Activated CD4-positive, alpha-beta T cell treated with anti-CD3 and anti-CD28 coated beads, Interleukin-2, amount 10 ng/mL, durations not matched to agents 7 days and 5 days (primary cell): ENCODE measurements around the gene RHOV. TPM values are rescaled to one million over a fixed set of nuclear protein-coding genes. Genes with fewer than 3 reads are reported as not detected.
"Not testable (repeated sequence)": the region's sequence is repeated elsewhere in the genome, so short reads cannot be mapped to it uniquely, and the experiment has no call there.

Experiments
- CTCF ChIA-PET: fragments of 350-600 bp; sonication (Branson Sonifier 250); formaldehyde crosslinking; loops from one replicate; lab custom pipeline; 2021; ENCODE audit warnings: antibody characterized with exemption; lab: Charles Lee
- POLR2A ChIA-PET: fragments of 350-600 bp; sonication (Branson Sonifier 250); formaldehyde crosslinking; loops from one replicate; lab custom pipeline; 2021; ENCODE audit warnings: antibody characterized with exemption; lab: Charles Lee
- DNase-seq: peaks from one replicate; pipeline ENCODE4 v3.0.0-alpha.2; 2020
- H3K27ac Mint-ChIP-seq: one replicate; pipeline ENCODE4 v1.8.0; 2021; ENCODE audit warnings: mild to moderate bottlenecking, moderate library complexity, mixed read lengths
- H3K27me3 Mint-ChIP-seq: one replicate; pipeline ENCODE4 v1.8.0; 2021; ENCODE audit warnings: mixed read lengths
- H3K36me3 Mint-ChIP-seq: one replicate; pipeline ENCODE4 v1.8.0; 2021; ENCODE audit warnings: low read depth, mixed read lengths
- H3K4me1 Mint-ChIP-seq: one replicate; pipeline ENCODE4 v1.8.0; 2021; ENCODE audit warnings: mixed read lengths
- H3K4me3 Mint-ChIP-seq: one replicate; pipeline ENCODE4 v1.8.0; 2021; ENCODE audit warnings: mild to moderate bottlenecking, moderate library complexity, mixed read lengths
- H3K9me3 Mint-ChIP-seq: one replicate; pipeline ENCODE4 v1.8.0; 2021; ENCODE audit warnings: mixed read lengths
- total RNA-seq, 2 experiments: library from RNA; stranded (reverse); gene quantifications; one replicate each; pipeline ENCODE4 v1.2.3, GENCODE V29; 2021

Gene RHOV
- total RNA-seq, 2 experiments from 2014 or later, result not detected

DNA sequence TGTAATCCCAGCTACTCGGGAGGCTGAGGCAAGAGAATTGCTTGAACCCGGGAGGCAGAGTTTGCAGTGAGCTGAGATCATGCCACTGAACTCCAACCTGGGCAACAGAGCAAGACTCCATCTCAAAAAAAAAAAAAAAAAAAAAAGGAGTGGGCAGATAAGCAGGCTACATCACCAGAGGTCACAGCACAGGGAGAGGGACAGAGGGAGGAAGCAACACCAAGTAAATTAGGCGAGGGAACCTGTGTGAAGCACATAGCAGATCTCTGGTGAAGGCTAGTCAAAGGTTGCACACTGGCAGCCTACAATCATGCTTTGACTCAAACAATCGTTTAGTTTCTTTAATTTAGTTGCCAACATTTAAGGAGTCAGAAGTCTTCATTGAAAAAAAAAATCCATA, 12.9 kb downstream of the RHOV start:
- H3K27me3 Mint-ChIP-seq, DNase-seq, POLR2A ChIA-PET, H3K4me3 Mint-ChIP-seq, H3K36me3 Mint-ChIP-seq, H3K27ac Mint-ChIP-seq, H3K9me3 Mint-ChIP-seq: not testable (repeated sequence)
- peaks cover 19% of the 10 kb centered on the region for H3K4me1 Mint-ChIP-seq
- CTCF ChIA-PET, result interaction anchor here (0.6 to 1.3 kb wide), 5 partner anchors 12 to 297 kb away, joined by 3 to 5 read pairs (median 4); partner anchors contain the start of gene CCDC32

GRCh38 chr15:40859206-40859851, 14.7 kb downstream of the RHOV start:
- peak; percentile 89 for DNase-seq
- H3K36me3 Mint-ChIP-seq, result no peaks in the 10 kb centered on the region
- no peaks in the 10 kb centered on the region for H3K9me3 Mint-ChIP-seq

GRCh38 chr15:40858706-40859105, 15.3 kb downstream of the RHOV start:
- Mint-ChIP-seq H3K36me3 (no peaks in the 10 kb centered on the region), H3K4me3 (no peak overlapping the region)
- POLR2A ChIA-PET, result interaction anchor here (2.6 kb wide), 1 partner anchor 36 kb away, joined by 15 read pairs; the partner anchor contains the start of gene VPS18

More at GRCh38 chr15:40859206-40859851, 14.7 kb downstream of the RHOV start:
- Mint-ChIP-seq H3K27ac (no peak overlapping the region), H3K4me3 (no peak overlapping the region), H3K4me1 (peaks cover 19% of the 10 kb centered on the region), H3K27me3 (peaks cover 8% of the 10 kb centered on the region)
- ChIA-PET CTCF (interaction anchor here (0.6 to 8.9 kb wide), 21 partner anchors 8 to 327 kb away, joined by 3 to 165 read pairs (median 4); partner anchors contain the start of genes DNAJC17, SPINT1, VPS18 and ZFYVE19), POLR2A (interaction anchor here (2.6 kb wide), 1 partner anchor 35 kb away, joined by 15 read pairs; the partner anchor contains the start of gene VPS18)

DNA sequence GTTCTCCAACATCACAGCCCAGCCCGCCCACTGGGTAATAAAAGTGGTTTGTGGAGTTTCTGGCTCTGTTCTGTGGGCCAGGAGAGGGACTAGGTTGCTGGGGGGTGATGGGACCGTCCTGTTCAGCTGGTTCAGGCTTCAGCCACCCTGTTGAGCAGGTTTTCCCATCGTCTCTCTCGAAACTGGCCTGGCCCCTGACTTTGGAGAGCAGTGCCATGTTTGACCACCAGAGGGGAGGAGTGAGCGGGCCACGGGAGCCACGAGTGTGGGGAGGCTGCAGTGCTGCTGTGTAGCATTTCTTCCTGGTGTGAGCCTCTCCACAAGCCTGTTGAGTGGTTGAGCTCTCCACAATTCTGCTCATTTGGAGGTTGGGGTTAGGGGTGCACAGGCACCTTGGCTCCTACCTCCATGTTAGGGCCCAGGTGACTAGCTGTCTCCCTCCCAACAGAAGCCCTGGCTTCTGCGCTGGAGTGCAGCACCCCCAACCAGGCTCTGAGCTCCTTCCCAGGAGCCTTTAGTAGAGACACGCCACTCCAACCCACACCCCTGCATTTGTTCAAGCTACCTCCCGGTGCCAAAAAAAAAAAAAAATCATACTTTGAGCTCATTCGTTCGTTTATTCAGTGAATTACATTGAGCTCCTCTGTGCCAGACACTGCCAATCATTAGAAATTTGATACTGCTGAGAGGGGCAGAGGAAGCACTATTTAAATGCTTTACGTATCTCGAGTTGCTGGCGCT, 16.3 kb downstream of the RHOV start:
- CTCF ChIA-PET, result interaction anchor here (0.5 to 8.9 kb wide), 25 partner anchors 8 to 1694 kb away, joined by 3 to 165 read pairs (median 5); partner anchors contain the start of genes SPINT1 and VPS18
- Mint-ChIP-seq H3K4me3 (no peak overlapping the region), H3K36me3 (no peaks in the 10 kb centered on the region), H3K4me1 (peaks cover 19% of the 10 kb centered on the region), H3K9me3 (no peaks in the 10 kb centered on the region), H3K27ac (peak overlapping the region; percentile 39), H3K27me3 (peaks cover 5% of the 10 kb centered on the region)
- peak; percentile 83 for DNase-seq
- POLR2A ChIA-PET, result interaction anchor here (0.6 to 2.6 kb wide), 3 partner anchors 32 to 37 kb away, joined by 3 to 15 read pairs (median 4); partner anchors contain the start of gene VPS18

More at GRCh38 chr15:40858706-40859105, 15.3 kb downstream of the RHOV start:
- CTCF ChIA-PET, result interaction anchor here (0.6 to 8.9 kb wide), 22 partner anchors 9 to 327 kb away, joined by 3 to 165 read pairs (median 4); partner anchors contain the start of genes DNAJC17, SPINT1, VPS18 and ZFYVE19
- Mint-ChIP-seq H3K4me1 (peaks cover 19% of the 10 kb centered on the region), H3K27ac (no peak overlapping the region), H3K27me3 (peaks cover 8% of the 10 kb centered on the region), H3K9me3 (no peaks in the 10 kb centered on the region)
- DNase-seq, result no peak

DNA sequence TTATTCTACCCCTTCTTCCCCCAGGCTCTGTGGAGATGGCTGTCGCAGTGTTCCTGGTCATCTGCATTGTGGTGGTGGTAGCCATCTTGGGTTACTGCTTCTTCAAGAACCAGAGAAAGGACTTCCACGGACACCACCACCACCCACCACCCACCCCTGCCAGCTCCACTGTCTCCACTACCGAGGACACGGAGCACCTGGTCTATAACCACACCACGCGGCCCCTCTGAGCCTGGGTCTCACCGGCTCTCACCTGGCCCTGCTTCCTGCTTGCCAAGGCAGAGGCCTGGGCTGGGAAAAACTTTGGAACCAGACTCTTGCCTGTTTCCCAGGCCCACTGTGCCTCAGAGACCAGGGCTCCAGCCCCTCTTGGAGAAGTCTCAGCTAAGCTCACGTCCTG, 17.3 kb downstream of the RHOV start:
- Mint-ChIP-seq H3K27ac (no peak overlapping the region), H3K9me3 (no peaks in the 10 kb centered on the region), H3K4me3 (no peak overlapping the region), H3K36me3 (no peaks in the 10 kb centered on the region), H3K27me3 (peaks cover 5% of the 10 kb centered on the region), H3K4me1 (peaks cover 19% of the 10 kb centered on the region)
- ChIA-PET POLR2A (no interaction called here), CTCF (interaction anchor here (0.6 to 8.9 kb wide), 9 partner anchors 10 to 1695 kb away, joined by 3 to 165 read pairs (median 11); partner anchors contain the start of genes SPINT1 and VPS18)
- DNase-seq, result no peak

DNA sequence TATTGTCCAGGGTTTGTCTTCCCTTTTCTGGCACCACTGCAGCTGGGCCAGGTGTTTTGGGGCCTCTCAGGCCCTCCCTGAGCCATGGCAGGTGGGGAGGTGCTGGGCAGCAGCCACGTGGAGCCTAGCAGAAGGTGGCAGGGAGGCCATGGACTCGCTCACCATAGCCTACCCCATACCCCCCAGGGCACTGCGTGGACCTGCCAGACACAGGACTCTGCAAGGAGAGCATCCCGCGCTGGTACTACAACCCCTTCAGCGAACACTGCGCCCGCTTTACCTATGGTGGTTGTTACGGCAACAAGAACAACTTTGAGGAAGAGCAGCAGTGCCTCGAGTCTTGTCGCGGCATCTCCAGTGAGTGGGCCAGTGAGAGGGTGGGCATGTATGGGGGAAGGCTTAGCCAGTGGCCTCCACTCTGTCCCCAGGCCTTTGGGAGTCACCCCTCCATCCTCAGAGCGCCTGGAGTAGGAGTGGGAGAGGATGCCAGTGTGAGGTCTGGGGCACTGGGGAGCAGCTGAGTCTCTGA, 18.3 kb downstream of the RHOV start:
- H3K27ac Mint-ChIP-seq, result peak overlapping the region; percentile 31
- H3K27me3 Mint-ChIP-seq, result peaks cover 4% of the 10 kb centered on the region
- CTCF ChIA-PET, result interaction anchor here (1.1 to 8.9 kb wide), 4 partner anchors 12 to 255 kb away, joined by 3 to 165 read pairs (median 21); partner anchors contain the start of genes SPINT1 and VPS18
- H3K4me1 Mint-ChIP-seq, result peaks cover 19% of the 10 kb centered on the region
- H3K4me3 Mint-ChIP-seq, result no peak overlapping the region
- H3K9me3 Mint-ChIP-seq, result no peaks in the 10 kb centered on the region
- H3K36me3 Mint-ChIP-seq, result no peaks in the 10 kb centered on the region
- no peak for DNase-seq
- POLR2A ChIA-PET, result no interaction called here

GRCh38 chr15:40854161-40854560, 19.9 kb downstream of the RHOV start:
- Mint-ChIP-seq H3K9me3 (no peaks in the 10 kb centered on the region), H3K27me3 (peaks cover under 1% of the 10 kb centered on the region), H3K4me3 (no peak overlapping the region), H3K36me3 (no peaks in the 10 kb centered on the region), H3K27ac (no peak overlapping the region), H3K4me1 (peaks cover 13% of the 10 kb centered on the region)
- DNase-seq, result no peak
- POLR2A ChIA-PET, result no interaction called here
- CTCF ChIA-PET, result interaction anchor here (1.1 to 8.9 kb wide), 3 partner anchors 35 to 49 kb away, joined by 3 to 165 read pairs (median 8); partner anchors contain the start of gene VPS18

DNA sequence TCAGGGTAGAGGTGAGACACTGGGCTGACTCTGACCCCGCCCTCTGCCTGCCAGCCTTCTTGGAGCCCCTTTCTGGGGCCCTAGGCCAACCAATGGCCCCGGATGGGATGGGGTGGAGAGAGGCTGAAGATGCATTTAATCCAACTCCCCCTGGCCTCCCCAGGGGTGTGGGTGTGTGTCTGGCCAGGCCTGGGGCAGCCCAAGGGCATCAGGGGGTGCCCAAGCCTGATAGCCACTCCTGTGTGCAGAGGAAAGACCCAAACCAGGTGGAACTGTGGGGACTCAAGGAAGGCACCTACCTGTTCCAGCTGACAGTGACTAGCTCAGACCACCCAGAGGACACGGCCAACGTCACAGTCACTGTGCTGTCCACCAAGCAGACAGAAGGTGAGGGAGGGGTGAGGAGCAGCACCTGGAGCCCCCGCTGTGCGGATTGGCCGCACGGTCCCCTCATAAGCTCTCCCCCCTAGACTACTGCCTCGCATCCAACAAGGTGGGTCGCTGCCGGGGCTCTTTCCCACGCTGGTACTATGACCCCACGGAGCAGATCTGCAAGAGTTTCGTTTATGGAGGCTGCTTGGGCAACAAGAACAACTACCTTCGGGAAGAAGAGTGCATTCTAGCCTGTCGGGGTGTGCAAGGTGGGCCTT, 20.7 kb downstream of the RHOV start:
- H3K9me3 Mint-ChIP-seq, result no peaks in the 10 kb centered on the region

DNA sequence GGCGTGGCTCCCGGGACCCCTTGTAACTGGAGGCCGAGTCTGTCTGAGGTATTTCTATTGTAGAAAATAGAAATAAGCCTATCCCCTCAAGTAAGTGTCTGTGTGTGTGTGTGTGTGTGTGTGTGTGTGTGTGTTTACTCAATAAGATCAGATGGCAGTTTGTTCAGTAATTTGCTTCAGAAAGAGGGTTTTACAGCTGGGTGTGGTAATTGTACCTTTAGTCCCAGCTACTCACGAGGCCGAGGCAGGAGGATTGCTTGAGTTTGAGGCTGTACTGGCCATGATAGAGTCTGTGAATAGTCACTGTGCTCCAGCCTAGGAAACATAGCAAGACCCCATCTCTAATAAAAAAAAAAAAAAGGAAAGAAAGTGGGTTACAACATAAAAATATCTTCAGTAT, 21.5 kb downstream of the RHOV start:
- POLR2A ChIA-PET, result no interaction called here
- no peak for DNase-seq
- Mint-ChIP-seq H3K4me1 (peaks cover 9% of the 10 kb centered on the region), H3K27ac (no peak overlapping the region), H3K36me3 (no peaks in the 10 kb centered on the region), H3K9me3 (no peaks in the 10 kb centered on the region), H3K4me3 (no peak overlapping the region), H3K27me3 (no peaks in the 10 kb centered on the region)
- CTCF ChIA-PET, result interaction anchor here (0.5 to 8.9 kb wide), 3 partner anchors 39 to 464 kb away, joined by 3 to 165 read pairs (median 3); partner anchors contain the start of gene VPS18

More for the DNA sequence above, 20.7 kb downstream of the RHOV start:
- H3K36me3 Mint-ChIP-seq, result no peaks in the 10 kb centered on the region
- no peak for DNase-seq
- CTCF ChIA-PET, result interaction anchor here (1.1 to 8.9 kb wide), 3 partner anchors 36 to 50 kb away, joined by 3 to 165 read pairs (median 8); partner anchors contain the start of gene VPS18
- no peak overlapping the region for H3K4me3 Mint-ChIP-seq
- no peak overlapping the region for H3K27ac Mint-ChIP-seq
- POLR2A ChIA-PET, result no interaction called here
- no peaks in the 10 kb centered on the region for H3K27me3 Mint-ChIP-seq
- H3K4me1 Mint-ChIP-seq, result peaks cover 9% of the 10 kb centered on the region

DNA sequence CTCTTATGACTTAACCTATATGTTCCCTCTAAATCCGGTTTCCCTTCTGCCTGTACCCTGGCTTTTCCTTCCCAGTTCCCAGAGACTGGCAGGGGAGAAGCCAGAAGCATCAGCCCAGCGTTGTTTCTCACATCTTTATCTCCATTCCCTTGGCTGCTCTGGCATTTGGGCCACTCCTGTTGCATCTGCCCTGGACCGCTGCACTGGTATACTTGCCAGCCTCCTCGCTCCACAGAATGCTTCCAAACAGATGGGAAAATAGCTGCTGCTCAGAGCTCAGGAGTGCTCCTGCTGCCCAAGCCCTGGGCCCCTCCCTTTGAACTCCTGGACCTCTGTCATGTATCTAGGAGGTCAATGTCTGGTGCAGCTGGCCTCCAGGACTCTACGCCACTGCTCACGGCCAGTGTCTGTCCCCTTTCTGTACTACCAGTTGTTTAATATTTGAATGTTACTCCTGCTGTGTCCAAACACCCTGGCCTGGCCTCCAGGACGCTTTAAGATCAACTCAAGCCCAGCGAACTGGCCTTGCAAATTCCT, 23.4 kb downstream of the RHOV start:
- Mint-ChIP-seq H3K36me3 (no peaks in the 10 kb centered on the region), H3K27me3 (no peaks in the 10 kb centered on the region), H3K27ac (no peak overlapping the region), H3K4me3 (no peak overlapping the region), H3K9me3 (no peaks in the 10 kb centered on the region), H3K4me1 (peaks cover 21% of the 10 kb centered on the region)
- POLR2A ChIA-PET, result no interaction called here
- DNase-seq, result no peak
- CTCF ChIA-PET, result interaction anchor here (1.0 to 1.8 kb wide), 2 partner anchors 8 to 9 kb away, joined by 4 to 16 read pairs; no protein-coding TSS in a partner anchor

GRCh38 chr15:40847223-40847961, 26.6 kb downstream of the RHOV start:
- CTCF ChIA-PET, result interaction anchor here (0.6 to 2.7 kb wide), 6 partner anchors 10 to 170 kb away, joined by 3 to 11 read pairs (median 4); partner anchors contain the start of gene VPS18
- H3K36me3 Mint-ChIP-seq, result no peaks in the 10 kb centered on the region
- no peak overlapping the region for H3K27ac Mint-ChIP-seq
- POLR2A ChIA-PET, result no interaction called here
- peaks cover 31% of the 10 kb centered on the region for H3K4me1 Mint-ChIP-seq
- peaks cover 12% of the 10 kb centered on the region for H3K27me3 Mint-ChIP-seq
- DNase-seq, result no peak
- no peak overlapping the region for H3K4me3 Mint-ChIP-seq
- no peaks in the 10 kb centered on the region for H3K9me3 Mint-ChIP-seq
